ENCODE results near the gene HOXC12.

DNA sequence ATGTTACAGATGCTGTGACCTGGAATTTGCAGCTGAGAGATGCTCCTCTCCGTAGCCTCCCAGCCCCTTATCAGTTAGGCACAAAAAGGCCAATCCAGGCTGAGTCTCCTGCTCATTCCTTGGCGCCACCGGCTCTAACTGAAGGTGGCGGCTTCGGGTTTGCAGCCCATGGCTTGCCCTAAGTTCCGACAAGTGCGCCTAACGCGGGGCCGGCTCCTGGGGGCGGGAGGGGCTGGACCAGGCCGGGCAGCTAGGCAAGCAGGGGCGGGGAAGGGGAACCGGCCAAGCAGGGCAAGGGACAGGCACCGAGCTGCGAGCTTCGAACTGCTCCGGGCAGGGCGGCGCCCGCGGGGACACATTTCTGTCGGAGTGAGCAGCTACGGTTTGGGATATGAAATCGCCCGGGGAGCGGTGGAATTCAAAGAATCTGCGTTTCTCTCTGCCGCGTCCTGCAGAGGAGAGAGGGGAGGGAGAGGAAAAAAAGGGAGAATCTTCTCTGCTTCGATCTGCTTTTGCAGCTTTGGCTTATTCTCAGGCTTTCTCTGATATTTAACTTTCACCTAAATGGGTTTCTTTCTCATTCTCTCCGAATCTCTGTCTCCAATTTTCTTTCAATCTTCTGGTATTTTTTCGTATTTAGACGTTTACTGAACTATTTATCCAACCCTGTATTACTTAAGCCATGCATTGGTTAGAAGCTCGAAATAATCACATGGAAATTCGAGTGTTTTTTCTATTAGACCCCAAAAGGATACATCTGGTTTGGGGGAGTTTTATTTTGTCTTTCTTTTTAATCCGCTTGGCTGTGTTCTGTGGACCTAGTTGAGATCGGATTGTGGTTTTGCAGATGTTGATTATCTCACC lies 1.6 kb upstream of the HOXC12 start:
- TF ChIP-seq, protein P1, sequence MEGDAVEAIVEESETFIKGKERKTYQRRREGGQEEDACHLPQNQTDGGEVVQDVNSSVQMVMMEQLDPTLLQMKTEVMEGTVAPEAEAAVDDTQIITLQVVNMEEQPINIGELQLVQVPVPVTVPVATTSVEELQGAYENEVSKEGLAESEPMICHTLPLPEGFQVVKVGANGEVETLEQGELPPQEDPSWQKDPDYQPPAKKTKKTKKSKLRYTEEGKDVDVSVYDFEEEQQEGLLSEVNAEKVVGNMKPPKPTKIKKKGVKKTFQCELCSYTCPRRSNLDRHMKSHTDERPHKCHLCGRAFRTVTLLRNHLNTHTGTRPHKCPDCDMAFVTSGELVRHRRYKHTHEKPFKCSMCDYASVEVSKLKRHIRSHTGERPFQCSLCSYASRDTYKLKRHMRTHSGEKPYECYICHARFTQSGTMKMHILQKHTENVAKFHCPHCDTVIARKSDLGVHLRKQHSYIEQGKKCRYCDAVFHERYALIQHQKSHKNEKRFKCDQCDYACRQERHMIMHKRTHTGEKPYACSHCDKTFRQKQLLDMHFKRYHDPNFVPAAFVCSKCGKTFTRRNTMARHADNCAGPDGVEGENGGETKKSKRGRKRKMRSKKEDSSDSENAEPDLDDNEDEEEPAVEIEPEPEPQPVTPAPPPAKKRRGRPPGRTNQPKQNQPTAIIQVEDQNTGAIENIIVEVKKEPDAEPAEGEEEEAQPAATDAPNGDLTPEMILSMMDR (IDR thresholded peaks at IDR 0.05), result no peak
- no peak for TF ChIP-seq POLR2AphosphoS5 (IDR thresholded peaks at IDR 0.05)
